Neuron (in vitro differentiated cells): ENCODE data around the gene FAS.

Experiments
- H2AFZ ChIP-seq: one replicate; pipeline ENCODE4 v1.6.1; 2013; ENCODE audit warnings: low read depth, mild to moderate bottlenecking, inconsistent platforms, low read length, moderate library complexity
- H3K27me3 ChIP-seq: one replicate; pipeline ENCODE4 v1.6.1; 2013; ENCODE audit warnings: low read length; ENCODE audit not compliant: insufficient read depth
- H3K36me3 ChIP-seq: one replicate; pipeline ENCODE4 v1.6.1; 2013; ENCODE audit warnings: low read length; ENCODE audit not compliant: insufficient read depth
- H3K4me1 ChIP-seq: one replicate; pipeline ENCODE4 v1.6.1; 2013; ENCODE audit warnings: low read length; ENCODE audit not compliant: insufficient read depth
- H3K4me3 ChIP-seq: 2 replicates; pipeline ENCODE4 v1.5.1; 2013; ENCODE audit warnings: mild to moderate bottlenecking, low read length, moderate library complexity
- H3K9me3 ChIP-seq: one replicate; pipeline ENCODE4 v1.6.1; 2013; ENCODE audit warnings: low read length

FAS gene

DNA sequence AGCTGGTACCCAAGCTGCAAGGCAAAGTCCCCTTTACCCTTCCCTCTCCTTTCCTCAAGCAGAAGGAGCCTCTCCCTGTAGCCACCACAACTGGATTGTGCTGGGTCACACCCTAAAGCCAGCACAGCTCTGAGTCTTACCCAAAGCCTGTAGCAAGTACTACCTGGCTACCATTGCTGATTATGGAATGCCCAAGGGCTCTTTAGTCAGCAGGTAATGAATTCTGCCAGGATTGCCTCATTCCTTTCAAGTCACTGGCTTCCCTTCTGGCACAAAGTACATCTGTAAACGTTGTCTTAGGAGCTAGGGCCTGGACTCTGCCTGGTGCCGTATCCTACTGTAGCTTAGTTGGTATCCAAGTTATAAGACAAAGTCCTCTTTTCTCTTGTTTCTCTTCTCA, 52.0 kb downstream of the FAS start:
- Histone ChIP-seq H3K9me3 (no peaks in the 10 kb centered on the region), H3K36me3 (no peaks in the 10 kb centered on the region), H3K4me3 (no peak overlapping the region), H2AFZ (no peak overlapping the region), H3K27me3 (peaks cover 5% of the 10 kb centered on the region), H3K4me1 (no peaks in the 10 kb centered on the region)

DNA sequence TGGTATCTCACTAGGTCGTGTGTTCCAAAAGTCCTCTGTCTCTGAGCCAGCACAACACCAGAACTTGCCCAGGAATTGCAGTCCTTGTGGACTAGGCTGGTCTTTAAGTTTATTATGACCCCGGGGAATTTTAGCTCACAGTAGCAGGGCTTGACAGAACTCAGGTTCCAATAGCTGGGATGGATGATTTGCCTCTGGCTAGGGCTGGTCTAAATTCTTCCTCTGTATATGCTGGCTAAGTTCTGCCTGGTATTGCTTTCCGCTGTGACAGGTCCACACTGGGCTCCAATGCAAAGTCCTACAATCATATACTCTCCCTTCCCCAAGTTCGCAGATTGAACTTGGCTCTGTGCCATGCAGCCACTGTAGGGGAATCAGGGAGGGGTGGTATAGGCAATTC, 52.5 kb downstream of the FAS start:
- no peaks in the 10 kb centered on the region for H3K4me1 ChIP-seq
- H3K27me3 ChIP-seq, result peaks cover 5% of the 10 kb centered on the region

GRCh38 chr10:89047397-89047796, 56.8 kb downstream of the FAS start:
- H2AFZ ChIP-seq, result no peak overlapping the region
- H3K27me3 ChIP-seq, result peaks cover 2% of the 10 kb centered on the region
- no peaks in the 10 kb centered on the region for H3K4me1 ChIP-seq
- H3K36me3 ChIP-seq, result no peaks in the 10 kb centered on the region
- no peak overlapping the region for H3K4me3 ChIP-seq
- H3K9me3 ChIP-seq, result no peaks in the 10 kb centered on the region

More for the DNA sequence above, 52.5 kb downstream of the FAS start:
- H2AFZ ChIP-seq, result no peak overlapping the region
- H3K9me3 ChIP-seq, result no peaks in the 10 kb centered on the region
- H3K36me3 ChIP-seq, result no peaks in the 10 kb centered on the region
- no peak overlapping the region for H3K4me3 ChIP-seq

- Histone ChIP-seq H3K27me3 (no peaks in the 10 kb centered on the region), H3K9me3 (no peaks in the 10 kb centered on the region), H3K36me3 (no peaks in the 10 kb centered on the region), H2AFZ (no peak overlapping the region), H3K4me1 (peaks cover 4% of the 10 kb centered on the region), H3K4me3 (no peak overlapping the region)
Observed at GRCh38 chr10:89051593-89051992, 61.0 kb downstream of the FAS start.

- H2AFZ ChIP-seq, result no peak overlapping the region
- H3K4me3 ChIP-seq, result no peak overlapping the region
- no peaks in the 10 kb centered on the region for H3K36me3 ChIP-seq
- no peaks in the 10 kb centered on the region for H3K9me3 ChIP-seq
- no peaks in the 10 kb centered on the region for H3K27me3 ChIP-seq
- H3K4me1 ChIP-seq, result peaks cover 4% of the 10 kb centered on the region
Observed at GRCh38 chr10:89053555-89053954, 63.0 kb downstream of the FAS start.

- peak overlapping the region; percentile 10 for H2AFZ ChIP-seq
- H3K4me1 ChIP-seq, result peaks cover 4% of the 10 kb centered on the region
- no peak overlapping the region for H3K4me3 ChIP-seq
- H3K9me3 ChIP-seq, result no peaks in the 10 kb centered on the region
- no peaks in the 10 kb centered on the region for H3K36me3 ChIP-seq
- H3K27me3 ChIP-seq, result no peaks in the 10 kb centered on the region
Observed at GRCh38 chr10:89055159-89055558, 64.6 kb downstream of the FAS start.

- Histone ChIP-seq H2AFZ (no peak overlapping the region), H3K36me3 (no peaks in the 10 kb centered on the region), H3K4me1 (peaks cover 5% of the 10 kb centered on the region), H3K9me3 (no peaks in the 10 kb centered on the region), H3K4me3 (no peak overlapping the region), H3K27me3 (no peaks in the 10 kb centered on the region)
Observed at GRCh38 chr10:89062861-89063260, 72.3 kb downstream of the FAS start.

- H2AFZ ChIP-seq, result no peak overlapping the region
- H3K27me3 ChIP-seq, result no peaks in the 10 kb centered on the region
- no peak overlapping the region for H3K4me3 ChIP-seq
- H3K4me1 ChIP-seq, result peaks cover 5% of the 10 kb centered on the region
- H3K9me3 ChIP-seq, result no peaks in the 10 kb centered on the region
- H3K36me3 ChIP-seq, result no peaks in the 10 kb centered on the region
Observed at GRCh38 chr10:89063465-89063864, 72.9 kb downstream of the FAS start.

GRCh38 chr10:89064748-89065147, 74.2 kb downstream of the FAS start:
- no peaks in the 10 kb centered on the region for H3K36me3 ChIP-seq
- no peak overlapping the region for H2AFZ ChIP-seq
- H3K27me3 ChIP-seq, result no peaks in the 10 kb centered on the region
- no peaks in the 10 kb centered on the region for H3K9me3 ChIP-seq
- H3K4me1 ChIP-seq, result peaks cover 5% of the 10 kb centered on the region
- H3K4me3 ChIP-seq, result no peak overlapping the region
